Erythroblast (primary cell): Measurements from ENCODE around the gene PRKAR1B.

Source experiments
- GATA1 ChIP-seq: IDR thresholded peaks from 2 replicates; pipeline ENCODE4 v1.6.1; 2011; ENCODE audit warnings: low read depth, mild to moderate bottlenecking, control low read depth, low read length, moderate library complexity
- POLR2A ChIP-seq: IDR thresholded peaks from 2 replicates; pipeline ENCODE4 v1.6.1; 2011; ENCODE audit warnings: mild to moderate bottlenecking, low read length

DNA sequence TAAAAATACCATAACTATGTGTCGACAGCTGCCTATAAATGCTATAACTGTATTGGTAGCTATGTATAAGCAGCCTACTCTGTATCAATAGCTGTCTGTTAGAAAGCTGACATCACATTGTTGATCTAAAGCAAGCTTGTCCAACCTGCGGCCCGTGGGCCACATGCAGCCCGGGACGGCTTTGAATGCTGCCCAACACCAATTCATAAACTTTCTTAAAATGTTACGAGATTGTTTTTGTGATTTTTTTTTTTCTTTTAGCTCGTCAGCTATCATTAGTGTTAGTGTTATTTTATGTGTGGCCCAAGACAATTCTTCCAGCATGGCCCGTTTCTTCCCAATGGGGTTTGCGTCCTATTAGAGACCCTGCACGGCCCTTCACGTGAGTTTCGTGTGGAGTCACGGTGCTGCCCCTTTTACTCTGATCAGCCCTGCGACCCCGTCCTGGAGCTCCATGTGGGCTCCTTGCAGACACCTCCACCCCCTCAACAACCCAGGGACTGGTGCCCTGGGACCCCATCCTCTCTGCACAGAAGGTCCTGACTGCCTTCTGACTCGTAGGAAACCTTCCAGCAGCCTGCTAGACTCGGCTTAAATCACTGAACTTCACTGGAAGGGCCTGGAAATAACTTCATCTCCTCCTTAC, 4.5 kb upstream of the PRKAR1B start:
- TF ChIP-seq POLR2A (no peak), GATA1 (no peak)
